Gastrocnemius medialis (tissue), 4 donors: ENCODE data around the gene SIK2. TPM values are rescaled to one million over a fixed set of nuclear protein-coding genes. Genes with fewer than 3 reads are reported as not detected.

ENCODE experiments used
- ATAC-seq, 2 donors: fragments of 150-250 bp; one replicate each; pipeline ENCODE4 v1.9.1; 2016
- DNase-seq, 2 donors: peaks; one replicate each; pipeline ENCODE4 v3.0.0-alpha.2; 2019
- H3K27ac ChIP-seq, 4 donors: fragments of 200-600 bp; sonication (generic); 1 replicate in 1 of 4; 2 replicates in 3 of 4; pipeline ENCODE4 v1.5.1; 2016 to 2018; ENCODE audit warnings: mild to moderate bottlenecking in 2 of 4, moderate library complexity in 1 of 4
- H3K27me3 ChIP-seq, 3 donors: fragments of 200-600 bp; sonication (generic) in 2 of 3; 1 replicate in 1 of 3; 2 replicates in 2 of 3; pipeline versions ENCODE4 v1.5.1 to v1.6.0; 2016 to 2019; ENCODE audit warnings: mild to moderate bottlenecking in 1 of 3, moderate library complexity in 1 of 3
- H3K36me3 ChIP-seq, 2 donors: fragments of 200-600 bp; sonication (generic) in 1 of 2; one replicate each; pipeline ENCODE4 v1.5.1; 2017 to 2018
- H3K4me1 ChIP-seq, 2 donors: fragments of 200-600 bp; sonication (generic) in 1 of 2; one replicate each; pipeline ENCODE4 v1.5.1; 2016 to 2017; ENCODE audit warnings: mild to moderate bottlenecking in 2 of 2
- H3K4me3 ChIP-seq, 4 donors: fragments of 200-600 bp; sonication (generic) in 3 of 4; 1 replicate in 1 of 4; 2 replicates in 3 of 4; pipeline ENCODE4 v1.5.1; 2016 to 2019; ENCODE audit warnings: mild to moderate bottlenecking in 2 of 4
- H3K9me3 ChIP-seq, 3 donors: fragments of 200-600 bp; sonication (generic) in 2 of 3; 1 replicate in 1 of 3; 2 replicates in 2 of 3; pipeline ENCODE4 v1.5.1; 2016 to 2019
- CTCF ChIP-seq, 5 experiments: fragments of 450-650 bp in 3 of 5; fragments of 200-600 bp in 2 of 5; sonication (generic) in 2 of 5; IDR thresholded peaks in 4 of 5; conservative IDR thresholded peaks in 1 of 5; 1 replicate in 4 of 5; 2 replicates in 1 of 5; pipeline ENCODE4 v1.5.1; 2016 to 2019; ENCODE audit warnings: antibody characterized with exemption in 5 of 5, mild to moderate bottlenecking in 3 of 5, moderate library complexity in 3 of 5
- POLR2A ChIP-seq, 2 donors: fragments of 450-650 bp; IDR thresholded peaks; one replicate each; pipeline ENCODE4 v1.6.1; 2017; ENCODE audit warnings: antibody characterized with exemption in 2 of 2, mild to moderate bottlenecking in 2 of 2, moderate library complexity in 2 of 2
- in situ Hi-C, 4 donors: fragments of 200-750 bp; cut with MboI; loops; one replicate each; pipeline versions ENCODE4 v1.15.0 to v1.8.0; 2017; ENCODE audit warnings: low sequenced_read_pairs in 4 of 4
- intact Hi-C: fragments of 100-400 bp; cut with DNase I; formaldehyde crosslinking; loops from one replicate; pipeline ENCODE4 v1.15.1; 2023; ENCODE audit warnings: low total_unique reads
- total RNA-seq, 4 donors: library from RNA; depleted of rRNA; stranded (reverse); fragments of >200 nt; gene quantifications; one replicate each; pipeline versions ENCODE4 v1.1.0 to v1.2.3, GENCODE V29; 2016

Gene SIK2
- total RNA-seq, 4 donors from 2014 or later = 16.5 to 98.7 (median 43.8) TPM

GRCh38 chr11:111604392-111605009 is 2.3 kb downstream of the SIK2 start:
- H3K27me3 ChIP-seq = no peaks in the 10 kb centered on the region
- DNase-seq = no peak
- intact Hi-C loops = loop anchor here (5.0 kb wide), 3 partner anchors 73 to 113 kb away; no protein-coding TSS in a partner anchor
- no peaks in the 10 kb centered on the region for H3K36me3 ChIP-seq
- peaks cover 40 to 43% of the 10 kb centered on the region in 2 donors for H3K4me1 ChIP-seq
- peak overlapping the region; percentile 90 to 98 (median 97) for H3K27ac ChIP-seq
- H3K9me3 ChIP-seq = no peaks in the 10 kb centered on the region
- peak; percentile 53 to 72 (median 56) for TF ChIP-seq CTCF (IDR thresholded peaks at IDR 0.05 in 4 of 5, conservative IDR thresholded peaks at IDR 0.05 in 1 of 5)
- TF ChIP-seq POLR2A (IDR thresholded peaks at IDR 0.05) = no peak
- ATAC-seq = no peak
- in situ Hi-C loops = loop anchor here (5.0 kb wide), 3 partner anchors 173 to 238 kb away; no protein-coding TSS in a partner anchor
- peak overlapping the region; percentile 72 to 94 (median 88) for H3K4me3 ChIP-seq

GRCh38 chr11:111605681-111606080 is 3.4 kb downstream of the SIK2 start:
- in situ Hi-C loops (no loop called here), intact Hi-C loops (no loop called here)
- no peaks in the 10 kb centered on the region for H3K36me3 ChIP-seq
- H3K4me3 ChIP-seq = peak overlapping the region in 2 of 4 donors; percentile 72 to 89
- no peaks in the 10 kb centered on the region for H3K9me3 ChIP-seq
- TF ChIP-seq POLR2A (IDR thresholded peaks at IDR 0.05) (no peak), CTCF (IDR thresholded peaks at IDR 0.05 in 4 of 5, conservative IDR thresholded peaks at IDR 0.05 in 1 of 5) (no peak)
- DNase-seq (no peak), ATAC-seq (no peak)
- no peaks in the 10 kb centered on the region for H3K27me3 ChIP-seq
- H3K4me1 ChIP-seq = peaks cover 40 to 43% of the 10 kb centered on the region in 2 donors
- H3K27ac ChIP-seq = peak overlapping the region in 1 of 4 donors; percentile 98

GRCh38 chr11:111606986-111607385 is 4.7 kb downstream of the SIK2 start:
- no peaks in the 10 kb centered on the region for H3K36me3 ChIP-seq
- peaks cover 38 to 41% of the 10 kb centered on the region in 2 donors for H3K4me1 ChIP-seq
- H3K27ac ChIP-seq = no peak overlapping the region
- H3K9me3 ChIP-seq = no peaks in the 10 kb centered on the region
- in situ Hi-C loops (no loop called here), intact Hi-C loops (no loop called here)
- DNase-seq = no peak
- H3K27me3 ChIP-seq = no peaks in the 10 kb centered on the region
- no peak overlapping the region for H3K4me3 ChIP-seq
- TF ChIP-seq CTCF (IDR thresholded peaks at IDR 0.05 in 4 of 5, conservative IDR thresholded peaks at IDR 0.05 in 1 of 5) (no peak), POLR2A (IDR thresholded peaks at IDR 0.05) (no peak)
- ATAC-seq = no peak

GRCh38 chr11:111607751-111608150 is 5.5 kb downstream of the SIK2 start:
- no peak for DNase-seq
- Histone ChIP-seq H3K27ac (no peak overlapping the region), H3K36me3 (no peaks in the 10 kb centered on the region), H3K9me3 (no peaks in the 10 kb centered on the region), H3K4me3 (no peak overlapping the region), H3K4me1 (peaks cover 41% of the 10 kb centered on the region in 2 donors), H3K27me3 (no peaks in the 10 kb centered on the region)
- intact Hi-C loops = no loop called here
- TF ChIP-seq CTCF (IDR thresholded peaks at IDR 0.05 in 4 of 5, conservative IDR thresholded peaks at IDR 0.05 in 1 of 5) (no peak), POLR2A (IDR thresholded peaks at IDR 0.05) (no peak)
- no peak for ATAC-seq
- in situ Hi-C loops = no loop called here
